22Rv1 (cell line): ENCODE results near the gene CRK.

Source experiments
- CTCF ChIP-seq: fragments of 450-650 bp; IDR thresholded peaks from 2 replicates; pipeline ENCODE4 v1.5.1; 2017; ENCODE audit warnings: mild to moderate bottlenecking
- ZFX ChIP-seq: fragments of 450-650 bp; IDR thresholded peaks from 2 replicates; pipeline ENCODE4 v1.6.1; 2017; ENCODE audit warnings: antibody characterized with exemption, borderline replicate concordance

DNA sequence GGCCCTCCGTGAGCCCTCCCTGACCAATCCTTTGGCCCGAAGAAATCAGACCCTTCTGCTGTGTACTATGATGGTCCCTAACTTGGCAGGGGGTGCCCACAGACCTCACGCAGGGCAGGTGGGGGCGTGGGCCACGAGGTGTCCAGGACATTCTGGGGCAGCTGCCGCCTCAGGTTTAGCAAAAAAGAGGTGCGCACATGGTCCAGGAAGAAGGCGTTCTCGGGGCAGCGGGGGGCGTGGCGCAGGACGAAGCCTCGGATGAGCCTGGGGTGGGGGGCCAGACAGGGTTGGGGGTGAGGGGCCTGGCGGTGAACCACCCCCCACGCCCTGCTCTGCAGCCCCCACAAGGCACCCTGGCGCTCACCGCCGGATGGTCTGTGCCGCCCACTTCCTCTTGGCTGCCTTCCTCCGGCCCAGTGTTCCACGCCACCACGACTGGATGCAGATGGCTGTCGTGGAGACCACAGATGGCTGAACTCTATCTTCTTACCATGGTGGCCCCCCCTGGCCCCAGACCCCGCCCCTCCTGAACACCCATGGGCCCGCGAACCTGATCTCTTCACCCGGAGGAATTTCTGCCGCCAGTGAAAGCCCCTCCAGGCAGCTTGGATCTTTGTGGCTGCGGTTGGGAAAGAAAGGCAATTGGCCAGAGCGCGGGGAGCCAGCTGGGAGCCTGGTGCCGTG is 14.2 kb upstream of the CRK start:
- TF ChIP-seq ZFX: no peak
- no peak for TF ChIP-seq CTCF
